ENCODE data around the gene KCNT1.

Gene KCNT1

DNA sequence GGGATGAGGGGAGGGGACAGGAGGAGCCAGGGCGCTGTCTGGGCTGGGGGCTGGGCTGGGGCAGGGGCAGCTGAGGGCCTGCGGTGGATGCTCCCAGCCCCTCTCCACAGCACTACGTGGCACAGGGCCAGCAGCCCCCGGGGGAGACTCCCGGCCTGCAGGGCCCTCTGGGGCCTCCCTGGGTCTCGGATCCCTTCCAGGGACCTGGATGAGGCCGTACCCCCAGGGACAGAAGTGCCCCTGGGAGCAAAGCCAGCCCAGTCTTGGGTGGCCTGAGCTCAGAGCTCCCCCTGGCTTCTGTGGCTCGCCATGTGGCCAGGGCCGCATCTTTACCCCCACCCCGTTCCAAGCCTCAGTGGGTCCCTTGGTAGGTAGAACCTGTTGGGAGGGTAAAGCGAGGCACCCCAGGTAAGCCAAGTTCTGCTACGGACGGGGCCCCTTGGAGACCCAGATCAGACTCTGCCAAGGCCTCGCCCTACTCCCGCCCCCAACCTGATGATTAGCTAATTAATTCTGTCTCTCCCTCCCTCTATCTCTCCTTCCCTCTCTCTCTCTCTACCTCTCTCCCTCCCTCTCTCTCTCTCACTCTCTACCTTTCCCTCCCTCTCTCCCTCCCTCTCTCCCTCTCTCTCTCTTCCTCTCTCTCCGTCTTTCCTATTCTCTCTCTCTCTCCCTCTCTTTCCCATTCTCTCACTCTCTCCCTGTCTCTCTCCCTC is 24.3 kb downstream of the KCNT1 start:
- DNase-seq (ENCODE audit: low spot score) = no peak

DNA sequence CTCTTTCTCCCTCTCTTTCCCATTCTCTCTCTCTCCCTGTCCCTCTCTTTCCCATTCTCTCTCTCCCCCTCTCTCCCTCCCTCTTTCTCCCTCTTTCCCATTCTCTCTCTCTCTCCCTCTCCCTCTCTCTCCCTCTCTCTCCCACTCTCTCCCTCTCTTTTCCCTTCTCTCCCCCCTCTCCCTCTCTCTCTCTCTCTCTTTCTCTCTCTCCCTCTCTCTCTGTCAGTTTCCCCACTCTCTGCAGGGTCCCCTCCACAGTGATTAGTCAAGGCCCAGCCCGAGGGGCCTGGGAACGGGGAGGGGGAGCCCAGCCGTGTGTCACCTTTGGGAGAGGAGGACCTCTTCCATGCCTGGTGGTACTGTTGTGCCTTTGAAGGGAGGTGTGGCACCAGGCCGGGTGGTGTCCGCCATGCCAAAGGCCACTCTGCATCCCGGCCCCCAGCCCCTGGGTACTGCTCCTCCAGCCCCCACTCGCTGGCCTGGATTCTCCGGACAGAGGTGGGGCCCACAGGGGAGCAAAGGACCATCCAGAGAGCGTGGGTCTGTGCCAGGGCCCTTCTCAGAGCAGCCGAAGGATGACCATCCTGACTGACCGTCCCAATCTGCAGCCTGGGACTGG is 25.4 kb downstream of the KCNT1 start:
- DNase-seq (ENCODE audit: low spot score) = no peak

DNA sequence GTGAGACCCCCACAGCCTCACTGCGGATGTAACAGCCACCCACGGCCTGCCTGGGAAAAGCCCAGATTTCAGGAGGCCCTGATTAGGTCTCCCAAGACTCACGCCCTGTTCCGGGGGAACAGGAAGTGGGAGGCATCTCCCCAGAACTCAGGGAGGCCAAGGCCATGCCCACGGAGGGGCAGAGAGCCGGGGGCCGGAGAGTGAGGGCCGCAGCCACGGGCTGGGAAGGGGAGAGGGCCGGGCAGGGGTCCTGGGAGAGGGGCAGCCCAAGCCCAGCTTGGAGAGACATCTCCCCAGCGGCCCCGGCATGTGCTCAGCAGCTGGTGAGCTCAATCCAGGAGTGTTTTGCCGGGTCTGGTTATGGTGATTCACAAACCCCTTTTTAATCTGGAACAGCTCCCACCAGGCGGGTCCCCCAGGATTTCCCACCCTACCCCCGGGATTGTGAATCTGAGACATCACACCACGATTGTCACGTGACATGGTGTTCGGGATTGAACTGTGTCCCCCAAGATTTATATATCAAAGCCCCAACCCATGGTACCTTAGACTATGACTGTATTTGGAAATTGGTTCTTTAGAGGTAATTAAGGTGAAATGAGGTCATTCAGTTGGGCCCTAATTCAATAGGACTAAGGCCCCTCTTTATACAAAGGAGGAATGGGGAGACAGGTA is 26.6 kb downstream of the KCNT1 start:
- no peak for DNase-seq (ENCODE audit: low spot score)

DNA sequence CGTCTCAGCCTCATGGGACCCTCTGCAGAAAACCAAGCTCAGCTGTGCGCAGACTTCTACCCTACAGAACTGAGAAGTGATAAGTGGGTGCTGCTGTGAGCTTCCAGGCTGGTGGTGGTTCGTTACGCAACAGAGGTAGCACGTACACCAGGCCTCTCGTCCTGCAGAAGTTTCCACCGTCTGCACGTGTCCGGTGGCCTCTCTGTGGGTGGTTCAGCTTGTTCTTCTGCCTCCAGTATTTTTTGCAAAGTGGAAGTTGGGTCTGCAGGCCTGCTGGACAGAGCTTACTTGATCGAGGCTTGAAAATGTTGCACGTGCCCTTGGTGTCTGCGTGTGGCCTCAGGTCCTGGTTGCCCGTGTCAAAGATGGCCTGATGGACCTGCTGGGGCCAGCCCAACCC is 27.5 kb downstream of the KCNT1 start:
- no peak for DNase-seq (ENCODE audit: low spot score)

GRCh38 chr9:135731454-135731853 is 29.5 kb downstream of the KCNT1 start:
- no peak for DNase-seq (ENCODE audit: low spot score)

DNA sequence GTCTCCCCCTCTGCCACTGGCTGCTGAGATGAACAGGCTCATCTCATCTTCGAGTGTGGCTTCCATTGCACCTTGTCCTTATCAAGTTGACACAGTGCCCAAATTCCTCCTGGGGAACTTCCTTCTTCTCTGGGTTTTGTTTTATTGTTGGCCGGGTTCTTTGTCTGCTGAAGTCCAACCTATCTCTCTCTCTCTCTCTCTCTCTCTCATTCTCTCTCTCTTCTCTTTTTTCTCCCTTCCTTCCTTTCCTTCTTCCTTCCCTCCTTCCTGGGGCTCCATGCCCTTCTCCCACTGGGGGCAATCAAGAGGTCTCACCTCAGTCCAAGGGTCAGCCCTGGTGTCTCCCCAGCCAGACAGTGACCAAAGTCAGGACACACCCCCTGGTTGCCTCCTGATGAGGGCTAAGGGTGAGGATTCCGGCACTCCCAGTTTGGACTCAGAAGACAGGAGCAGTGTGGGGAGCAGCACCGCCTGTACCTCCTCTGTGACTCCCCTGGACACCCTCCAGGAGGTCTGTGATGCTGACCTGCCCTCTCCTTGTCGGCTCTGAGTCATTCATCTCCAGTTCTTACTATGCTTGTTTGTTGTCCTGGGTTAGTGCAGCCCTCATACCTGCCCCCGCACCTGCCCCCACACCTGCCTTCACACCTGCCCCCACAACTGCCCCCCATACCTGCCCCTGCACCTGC is 30.7 kb downstream of the KCNT1 start:
- DNase-seq (ENCODE audit: low spot score) = no peak

DNA sequence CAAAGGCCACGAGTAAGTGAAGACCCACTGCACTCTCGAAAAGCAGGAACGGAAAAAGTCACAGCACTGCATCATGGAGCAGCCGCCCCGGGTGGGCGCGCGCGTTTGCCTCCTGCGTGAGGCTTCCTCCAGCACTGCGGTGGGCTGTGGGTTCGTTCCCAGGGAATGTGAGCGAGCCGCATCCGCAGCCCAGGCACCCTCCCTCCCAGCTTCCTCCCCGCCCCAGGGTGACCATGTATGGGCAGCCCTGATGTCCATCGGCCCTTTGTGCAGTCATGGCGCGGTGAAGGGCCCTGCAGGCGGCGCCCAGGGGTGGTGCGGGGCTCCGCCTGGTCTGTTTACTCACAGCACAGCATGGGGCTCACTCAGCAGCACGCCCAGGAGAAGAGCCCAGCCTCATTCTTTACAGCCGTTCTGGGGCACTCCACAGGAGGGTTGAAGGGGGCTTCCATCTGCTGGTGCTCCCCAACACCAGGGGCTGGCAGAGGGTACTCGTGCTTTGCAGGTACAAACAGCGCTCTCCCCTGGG is 32.7 kb downstream of the KCNT1 start:
- no peak for DNase-seq (ENCODE audit: low spot score)

GRCh38 chr9:135736272-135736978 is 34.4 kb downstream of the KCNT1 start:
- DNase-seq (ENCODE audit: low spot score) = no peak

- DNase-seq (ENCODE audit: low spot score) = no peak
These were observed 35.2 kb downstream of the KCNT1 start for GRCh38 chr9:135736979-135737839.

DNA sequence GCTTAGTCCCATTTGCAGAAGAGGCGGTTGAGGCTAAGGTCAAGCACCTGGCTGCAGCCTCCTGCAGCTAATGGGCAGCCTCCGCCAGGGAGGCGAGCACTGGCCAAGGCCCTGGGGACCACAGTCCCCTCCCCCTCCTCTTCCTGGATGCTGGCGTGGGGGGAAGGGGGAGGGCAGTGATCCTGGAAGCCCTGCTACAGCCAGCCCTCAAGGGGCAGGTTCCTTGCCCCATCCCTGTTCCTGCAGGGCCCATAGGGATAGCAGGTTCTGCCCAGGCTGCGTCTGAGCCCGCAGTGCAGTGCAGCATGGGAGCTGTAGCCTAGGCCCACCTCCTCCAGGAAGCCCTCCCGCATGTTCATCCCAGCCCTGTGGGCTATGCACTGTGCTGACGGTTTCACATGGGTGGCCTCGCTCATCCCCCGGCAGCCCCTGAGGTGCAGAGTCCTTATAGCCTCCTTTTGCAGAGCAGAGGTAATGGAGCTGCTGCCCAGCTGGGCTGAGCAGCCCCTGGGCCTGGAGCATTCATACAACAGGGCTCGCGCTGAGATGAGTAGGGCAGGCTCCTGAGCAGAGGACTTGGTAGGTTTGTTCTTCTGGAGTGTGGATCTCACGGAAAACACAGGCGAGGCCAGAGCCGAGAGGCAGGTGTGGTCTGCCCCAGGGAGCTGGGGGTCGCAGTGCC is 36.0 kb downstream of the KCNT1 start:
- DNase-seq (ENCODE audit: low spot score) = no peak

DNA sequence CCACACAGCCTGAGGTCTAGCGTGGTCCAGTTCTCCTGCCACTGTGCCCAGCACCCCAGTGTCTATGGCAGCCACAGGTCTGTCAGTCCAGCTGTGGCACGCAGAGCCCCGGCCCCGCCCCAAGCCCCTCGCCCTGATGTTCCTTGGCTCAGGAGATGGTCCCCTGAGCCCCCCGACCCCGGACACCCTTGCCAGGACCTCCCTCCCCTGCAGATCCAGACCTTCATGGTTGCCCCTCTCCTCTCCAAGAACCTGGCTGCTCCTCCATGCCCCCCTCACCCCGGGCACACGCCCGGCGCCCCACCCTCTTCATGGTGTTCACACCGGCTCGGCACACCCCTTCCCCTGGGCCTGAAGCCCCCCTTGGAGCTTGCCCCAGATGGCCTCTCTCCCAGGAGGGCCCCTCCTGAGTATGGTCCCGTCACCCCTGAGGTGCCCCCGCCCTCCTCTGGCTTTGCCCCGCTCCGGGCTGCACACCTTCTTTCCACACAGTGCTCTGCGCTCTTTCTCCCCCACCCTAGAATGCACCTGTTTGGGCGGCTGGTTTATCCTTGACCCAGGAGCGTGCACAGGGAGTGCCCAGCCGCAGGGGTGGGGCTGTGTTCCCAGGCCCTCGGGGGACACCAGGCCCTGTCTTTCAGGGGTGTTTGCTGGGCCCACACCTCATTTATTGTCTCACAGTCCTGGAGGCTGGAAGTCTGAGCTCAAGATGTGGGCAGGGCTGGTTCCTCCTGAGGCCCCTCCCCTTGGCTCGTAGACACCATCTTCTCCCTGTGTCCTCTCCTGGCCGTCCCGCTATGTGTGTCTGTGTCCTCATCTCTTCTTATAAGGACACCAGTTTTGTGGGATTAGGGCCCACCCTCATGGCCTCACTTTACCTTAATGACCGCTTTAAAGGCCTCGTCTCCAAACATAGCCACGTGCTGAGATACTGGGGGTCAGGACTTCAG is 37.6 kb downstream of the KCNT1 start:
- DNase-seq (ENCODE audit: low spot score) = no peak

- DNase-seq (ENCODE audit: low spot score) = no peak
These were observed 39.6 kb downstream of the KCNT1 start for GRCh38 chr9:135741276-135742219.

DNA sequence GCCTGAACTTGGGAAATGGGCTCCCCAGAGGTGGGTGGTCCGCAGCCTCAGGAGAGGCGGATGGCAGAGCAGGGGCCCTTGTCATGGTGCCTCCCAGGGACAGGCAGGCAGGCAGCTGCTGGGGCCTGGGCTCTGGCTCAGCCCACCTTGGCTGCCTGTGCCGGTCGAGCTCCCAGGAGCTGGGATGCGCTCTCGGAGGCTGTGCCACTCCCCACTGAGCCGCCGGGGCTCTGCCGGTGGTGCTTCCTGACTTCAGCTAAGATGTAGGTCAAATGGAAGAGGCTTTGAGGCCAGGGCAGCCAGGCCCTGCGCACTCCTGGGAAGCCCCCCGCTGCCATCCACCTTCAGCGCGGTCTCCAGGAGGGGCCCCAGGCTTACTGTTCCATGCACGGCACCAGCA is 41.0 kb downstream of the KCNT1 start:
- DNase-seq (ENCODE audit: low spot score) = no peak

DNA sequence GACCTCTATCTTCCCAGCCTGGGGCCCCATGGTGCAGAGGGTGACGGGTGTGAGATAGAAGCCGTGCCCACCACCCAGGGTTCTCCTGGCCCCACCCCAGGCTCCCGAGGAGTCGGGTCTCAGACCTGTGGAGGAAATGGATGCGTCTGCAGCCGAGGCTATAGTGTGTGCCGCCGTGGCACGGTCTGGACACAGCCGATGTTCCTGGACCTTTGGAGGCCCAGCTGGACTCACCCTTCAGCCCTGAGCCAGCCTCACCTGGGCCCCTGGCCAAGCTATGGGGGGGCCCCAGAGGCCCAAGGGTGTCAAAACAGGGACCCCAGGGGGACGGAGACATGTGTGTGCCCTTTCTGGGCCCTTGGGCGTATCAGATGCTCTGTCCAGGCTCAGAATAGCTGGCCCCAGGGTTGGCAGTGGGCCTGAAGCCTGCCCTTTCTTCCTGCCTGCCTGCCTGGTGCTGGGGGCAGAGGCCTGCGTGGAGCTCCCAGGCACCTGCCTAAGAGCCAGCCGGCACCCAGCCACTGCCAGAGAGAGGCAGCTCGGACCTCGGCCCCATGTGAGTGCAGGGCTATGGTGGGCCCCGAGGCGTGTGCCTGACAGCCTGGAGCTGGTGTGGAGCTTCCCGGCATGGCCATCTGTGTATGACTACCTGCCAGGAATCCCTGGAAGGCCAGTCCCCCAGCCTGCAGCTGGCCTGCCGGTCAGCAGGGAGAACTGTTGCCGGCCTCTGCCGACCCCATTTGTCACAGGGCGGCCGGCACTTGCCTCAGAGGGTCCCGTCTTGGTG is 41.8 kb downstream of the KCNT1 start:
- no peak for DNase-seq (ENCODE audit: low spot score)

DNA sequence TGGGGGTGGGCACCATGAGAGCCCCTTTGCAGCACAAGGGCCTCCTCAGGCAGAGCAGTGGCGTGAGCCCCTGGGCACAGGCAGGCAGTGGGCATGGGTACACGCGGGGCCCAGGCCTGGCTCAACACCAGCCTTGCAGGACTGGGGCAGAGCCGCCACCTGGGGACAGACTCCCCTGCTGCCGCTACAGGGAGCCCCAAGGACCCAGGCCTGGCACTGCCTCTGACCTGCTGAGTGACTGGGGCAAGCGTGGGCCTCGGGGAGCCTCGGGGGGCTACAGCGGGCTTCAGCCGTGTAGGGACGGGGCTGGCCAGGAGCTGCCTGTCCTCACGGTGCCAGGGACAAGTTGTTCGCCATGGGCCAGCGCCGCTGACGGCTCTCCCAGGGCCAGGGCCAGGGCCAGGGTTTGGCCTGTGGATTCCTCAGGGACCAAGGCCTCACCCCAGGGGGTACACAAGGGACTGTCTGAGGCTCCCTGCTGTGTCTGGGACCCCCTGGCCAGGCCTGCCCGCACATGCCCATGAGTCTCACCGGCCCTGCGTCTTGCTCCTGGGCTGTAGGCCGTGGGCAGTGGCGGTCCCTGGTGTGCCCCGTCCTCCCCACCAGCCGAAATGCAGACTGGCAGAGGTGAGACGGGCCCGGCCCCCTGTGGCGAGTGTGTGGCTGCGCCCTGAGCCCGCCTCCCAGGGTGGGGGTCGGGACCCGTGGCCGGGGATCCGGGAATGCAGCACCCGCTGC is 42.5 kb downstream of the KCNT1 start:
- DNase-seq (ENCODE audit: low spot score) = no peak

GRCh38 chr9:135745189-135745588 is 43.2 kb downstream of the KCNT1 start:
- DNase-seq (ENCODE audit: low spot score) = no peak
